Neutrophil (primary cell): ENCODE results near the gene CLCN5.

ENCODE experiments used
- H3K27ac ChIP-seq: fragments of 200-600 bp; sonication (generic); 2 replicates; pipeline ENCODE4 v1.5.1; 2016; ENCODE audit warnings: mild to moderate bottlenecking, moderate library complexity
- H3K27me3 ChIP-seq: fragments of 200-600 bp; sonication (generic); 2 replicates; pipeline ENCODE4 v1.6.0; 2016; ENCODE audit warnings: mild to moderate bottlenecking
- H3K36me3 ChIP-seq: fragments of 200-600 bp; sonication (generic); 2 replicates; pipeline ENCODE4 v1.5.1; 2017
- H3K4me1 ChIP-seq, 2 experiments: fragments of 200-600 bp in 1 of 2; sonication (generic) in 1 of 2; 1 replicate in 1 of 2; 2 replicates in 1 of 2; pipeline versions ENCODE4 v1.5.1 to v1.6.1; 2013 to 2016; ENCODE audit warnings: low read depth in 1 of 2, low read length in 1 of 2, mild to moderate bottlenecking in 1 of 2, moderate library complexity in 1 of 2; ENCODE audit not compliant: control insufficient read depth in 1 of 2, insufficient read depth in 1 of 2
- H3K4me3 ChIP-seq, 2 experiments: fragments of 200-600 bp in 1 of 2; sonication (generic) in 1 of 2; 1 replicate in 1 of 2; 2 replicates in 1 of 2; pipeline ENCODE4 v1.5.1; 2013 to 2016; ENCODE audit warnings: low read depth in 1 of 2, low read length in 1 of 2, mild to moderate bottlenecking in 1 of 2, moderate library complexity in 1 of 2
- H3K9me3 ChIP-seq: fragments of 200-600 bp; sonication (generic); 2 replicates; pipeline ENCODE4 v1.5.1; 2016
- TF ChIP-seq, protein P1 (sequence below): fragments of 200-600 bp; sonication (generic); IDR thresholded peaks from 2 replicates; pipeline ENCODE4 v1.5.1; 2016; ENCODE audit warnings: antibody characterized with exemption

Gene CLCN5

DNA sequence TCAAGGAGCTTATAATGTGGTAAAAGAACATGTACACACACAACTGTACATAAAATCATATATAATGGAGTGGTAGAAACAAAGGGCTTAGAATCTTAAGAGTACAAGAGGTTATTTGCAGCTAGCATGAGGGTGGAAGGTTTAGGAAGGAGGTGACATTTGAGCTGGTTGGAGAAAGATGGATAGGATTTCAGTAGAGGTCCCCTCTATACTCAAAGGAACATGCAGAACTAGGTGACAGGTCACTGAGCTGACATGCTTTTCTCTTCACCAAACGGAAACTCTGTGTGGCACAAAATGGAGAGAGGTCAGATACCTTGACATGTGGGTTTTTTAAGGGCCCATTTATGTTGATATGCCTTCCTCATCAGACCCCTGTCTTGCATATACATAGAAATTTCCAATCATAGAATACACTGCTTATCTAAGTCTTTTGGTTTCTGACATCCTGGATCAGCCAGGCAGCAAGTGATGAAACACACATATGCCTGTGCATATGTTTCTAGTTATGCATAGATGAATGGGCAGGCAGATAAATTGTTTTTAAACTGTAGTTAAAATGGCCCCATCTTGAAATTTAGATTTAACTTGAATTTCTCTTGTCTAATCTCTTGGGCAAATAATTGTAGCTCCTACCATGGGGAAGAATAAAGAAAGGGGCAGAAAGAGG lies 29.3 kb downstream of the CLCN5 start:
- Histone ChIP-seq H3K27ac (no peak overlapping the region), H3K4me3 (no peak overlapping the region), H3K9me3 (no peaks in the 10 kb centered on the region), H3K36me3 (no peaks in the 10 kb centered on the region), H3K27me3 (no peaks in the 10 kb centered on the region), H3K4me1 (peaks cover 0 to 5% of the 10 kb centered on the region in 2 experiments)
- TF ChIP-seq, protein P1, sequence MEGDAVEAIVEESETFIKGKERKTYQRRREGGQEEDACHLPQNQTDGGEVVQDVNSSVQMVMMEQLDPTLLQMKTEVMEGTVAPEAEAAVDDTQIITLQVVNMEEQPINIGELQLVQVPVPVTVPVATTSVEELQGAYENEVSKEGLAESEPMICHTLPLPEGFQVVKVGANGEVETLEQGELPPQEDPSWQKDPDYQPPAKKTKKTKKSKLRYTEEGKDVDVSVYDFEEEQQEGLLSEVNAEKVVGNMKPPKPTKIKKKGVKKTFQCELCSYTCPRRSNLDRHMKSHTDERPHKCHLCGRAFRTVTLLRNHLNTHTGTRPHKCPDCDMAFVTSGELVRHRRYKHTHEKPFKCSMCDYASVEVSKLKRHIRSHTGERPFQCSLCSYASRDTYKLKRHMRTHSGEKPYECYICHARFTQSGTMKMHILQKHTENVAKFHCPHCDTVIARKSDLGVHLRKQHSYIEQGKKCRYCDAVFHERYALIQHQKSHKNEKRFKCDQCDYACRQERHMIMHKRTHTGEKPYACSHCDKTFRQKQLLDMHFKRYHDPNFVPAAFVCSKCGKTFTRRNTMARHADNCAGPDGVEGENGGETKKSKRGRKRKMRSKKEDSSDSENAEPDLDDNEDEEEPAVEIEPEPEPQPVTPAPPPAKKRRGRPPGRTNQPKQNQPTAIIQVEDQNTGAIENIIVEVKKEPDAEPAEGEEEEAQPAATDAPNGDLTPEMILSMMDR: no peak

DNA sequence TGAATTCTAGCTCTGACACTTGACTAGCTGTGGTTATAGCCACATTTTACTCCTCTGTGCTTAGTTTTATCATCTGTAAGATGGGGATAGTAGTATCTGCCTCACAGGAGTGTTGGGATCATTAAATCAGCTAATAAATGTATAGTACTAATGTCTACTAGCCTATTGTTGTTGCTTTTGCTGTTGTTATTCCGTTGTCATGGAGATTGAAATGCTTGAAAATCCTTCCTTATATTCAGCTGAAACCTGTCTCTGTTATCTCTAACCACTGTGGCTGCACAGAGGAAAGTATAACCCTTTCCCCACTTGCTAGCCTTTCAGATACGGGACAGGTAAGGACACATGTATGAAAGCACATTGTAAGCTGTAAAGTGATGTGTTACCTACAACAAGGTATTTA lies 33.9 kb downstream of the CLCN5 start:
- Histone ChIP-seq H3K36me3 (no peaks in the 10 kb centered on the region), H3K4me3 (no peak overlapping the region), H3K27me3 (no peaks in the 10 kb centered on the region), H3K9me3 (no peaks in the 10 kb centered on the region), H3K4me1 (no peaks in the 10 kb centered on the region), H3K27ac (no peak overlapping the region)
- TF ChIP-seq, protein P1: no peak

DNA sequence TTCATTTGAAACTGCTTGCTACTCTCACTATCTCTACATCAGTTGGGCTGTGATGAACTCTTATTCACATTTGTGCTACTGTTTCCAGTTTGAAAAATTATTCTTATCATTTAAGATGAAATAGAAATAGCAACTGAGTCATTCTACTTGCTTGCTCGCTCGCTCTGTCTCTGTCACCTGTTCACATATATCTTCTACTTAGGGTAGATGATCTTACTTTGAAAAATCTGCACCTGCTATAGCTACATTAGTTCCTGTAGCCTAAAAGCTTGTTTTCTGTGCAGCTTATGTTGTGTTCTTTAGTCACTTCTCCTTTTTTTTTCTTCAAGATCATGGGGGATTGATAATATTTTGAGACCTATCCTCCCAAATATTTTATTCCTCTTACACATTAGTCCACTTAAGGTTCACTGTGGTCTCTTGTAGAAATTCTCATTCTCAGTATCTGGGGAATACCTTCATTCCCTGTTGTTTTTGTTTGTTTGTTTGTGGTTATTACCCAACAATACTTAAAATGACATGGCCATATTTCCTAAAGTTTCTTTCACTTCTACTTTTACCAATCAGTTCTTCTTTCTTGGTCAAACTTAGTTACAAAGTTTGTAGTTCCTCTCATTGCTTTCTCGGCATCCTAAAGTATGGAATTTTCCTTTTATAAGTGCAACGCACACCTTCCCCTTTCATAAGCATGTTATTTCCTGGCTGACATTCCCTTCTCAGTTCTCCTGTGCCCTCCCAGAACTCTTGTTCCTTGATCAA lies 36.5 kb downstream of the CLCN5 start:
- TF ChIP-seq, protein P1: no peak
- Histone ChIP-seq H3K27me3 (no peaks in the 10 kb centered on the region), H3K4me3 (no peak overlapping the region), H3K36me3 (no peaks in the 10 kb centered on the region), H3K4me1 (no peaks in the 10 kb centered on the region), H3K27ac (no peak overlapping the region), H3K9me3 (no peaks in the 10 kb centered on the region)

DNA sequence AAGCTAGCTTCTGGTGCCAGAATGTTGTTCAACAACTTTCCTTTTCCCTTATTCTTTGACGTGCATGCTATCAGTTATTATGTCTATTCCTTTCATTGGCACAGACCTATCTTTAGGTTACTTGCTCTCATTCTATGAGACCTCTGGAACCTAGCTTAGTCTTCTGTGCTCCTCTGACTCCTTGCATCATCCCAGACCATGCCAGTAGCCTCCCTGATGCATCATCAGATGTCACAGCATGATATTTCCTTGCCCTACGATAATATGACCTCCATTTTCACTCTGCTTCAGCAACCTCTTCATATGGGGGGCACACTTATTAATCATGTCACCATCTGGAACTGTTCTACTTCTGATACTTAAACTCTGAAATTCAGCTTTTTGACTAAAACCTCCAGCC lies 37.2 kb downstream of the CLCN5 start:
- Histone ChIP-seq H3K27ac (no peak overlapping the region), H3K27me3 (no peaks in the 10 kb centered on the region), H3K36me3 (no peaks in the 10 kb centered on the region), H3K4me3 (no peak overlapping the region), H3K9me3 (no peaks in the 10 kb centered on the region), H3K4me1 (no peaks in the 10 kb centered on the region)
- TF ChIP-seq, protein P1: no peak

DNA sequence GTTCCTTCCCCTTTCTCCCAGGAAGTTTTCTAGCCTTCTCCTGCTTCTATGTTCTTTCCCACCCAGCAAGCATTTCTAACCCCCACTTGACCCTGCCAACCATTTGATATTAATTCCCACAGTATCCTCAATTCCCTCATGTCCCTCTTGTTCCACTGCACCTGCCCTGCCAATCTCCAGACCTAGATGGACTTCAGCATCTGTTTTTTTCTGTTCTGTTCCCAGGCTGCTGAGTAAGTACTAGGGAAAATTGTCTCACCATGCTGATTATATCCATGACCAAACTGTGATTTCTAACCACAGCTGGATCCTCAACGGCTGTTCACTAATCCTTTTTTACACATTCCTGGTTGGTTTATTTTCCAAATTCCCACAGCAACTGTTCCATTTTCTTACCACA lies 37.7 kb downstream of the CLCN5 start:
- H3K9me3 ChIP-seq: no peaks in the 10 kb centered on the region
- TF ChIP-seq, protein P1: no peak

More for the DNA sequence above, 37.7 kb downstream of the CLCN5 start:
- Histone ChIP-seq H3K27me3 (no peaks in the 10 kb centered on the region), H3K27ac (no peak overlapping the region), H3K36me3 (no peaks in the 10 kb centered on the region), H3K4me1 (no peaks in the 10 kb centered on the region), H3K4me3 (no peak overlapping the region)
